Measurements from ENCODE around the gene MBD6. TPM values are rescaled to one million over a fixed set of nuclear protein-coding genes. Genes with fewer than 3 reads are reported as not detected.

The MBD6 gene
- total RNA-seq, 4 donors from 2014 or later = 23.0 to 49.2 (median 40.9) TPM

GRCh38 chr12:57576613-57577160 lies 54.1 kb downstream of the MBD6 start:
- no peaks in the 10 kb centered on the region for H3K4me1 ChIP-seq
- no peaks in the 10 kb centered on the region for H3K36me3 ChIP-seq
- no peak for TF ChIP-seq EP300 (IDR thresholded peaks at IDR 0.05)
- TF ChIP-seq POLR2A (IDR thresholded peaks at IDR 0.05) = no peak
- TF ChIP-seq, protein P1, sequence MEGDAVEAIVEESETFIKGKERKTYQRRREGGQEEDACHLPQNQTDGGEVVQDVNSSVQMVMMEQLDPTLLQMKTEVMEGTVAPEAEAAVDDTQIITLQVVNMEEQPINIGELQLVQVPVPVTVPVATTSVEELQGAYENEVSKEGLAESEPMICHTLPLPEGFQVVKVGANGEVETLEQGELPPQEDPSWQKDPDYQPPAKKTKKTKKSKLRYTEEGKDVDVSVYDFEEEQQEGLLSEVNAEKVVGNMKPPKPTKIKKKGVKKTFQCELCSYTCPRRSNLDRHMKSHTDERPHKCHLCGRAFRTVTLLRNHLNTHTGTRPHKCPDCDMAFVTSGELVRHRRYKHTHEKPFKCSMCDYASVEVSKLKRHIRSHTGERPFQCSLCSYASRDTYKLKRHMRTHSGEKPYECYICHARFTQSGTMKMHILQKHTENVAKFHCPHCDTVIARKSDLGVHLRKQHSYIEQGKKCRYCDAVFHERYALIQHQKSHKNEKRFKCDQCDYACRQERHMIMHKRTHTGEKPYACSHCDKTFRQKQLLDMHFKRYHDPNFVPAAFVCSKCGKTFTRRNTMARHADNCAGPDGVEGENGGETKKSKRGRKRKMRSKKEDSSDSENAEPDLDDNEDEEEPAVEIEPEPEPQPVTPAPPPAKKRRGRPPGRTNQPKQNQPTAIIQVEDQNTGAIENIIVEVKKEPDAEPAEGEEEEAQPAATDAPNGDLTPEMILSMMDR (IDR thresholded peaks at IDR 0.05) = no peak
- H3K27ac ChIP-seq = no peak overlapping the region
- no peaks in the 10 kb centered on the region for H3K9me3 ChIP-seq
- no peaks in the 10 kb centered on the region for H3K27me3 ChIP-seq
- 80 to 83% methylated on average over 9 of the region's 9 CpGs for WGBS, 2 donors
- no peak for DNase-seq (ENCODE audit: low spot score in 2 of 2)
- H3K4me3 ChIP-seq = no peak overlapping the region

DNA sequence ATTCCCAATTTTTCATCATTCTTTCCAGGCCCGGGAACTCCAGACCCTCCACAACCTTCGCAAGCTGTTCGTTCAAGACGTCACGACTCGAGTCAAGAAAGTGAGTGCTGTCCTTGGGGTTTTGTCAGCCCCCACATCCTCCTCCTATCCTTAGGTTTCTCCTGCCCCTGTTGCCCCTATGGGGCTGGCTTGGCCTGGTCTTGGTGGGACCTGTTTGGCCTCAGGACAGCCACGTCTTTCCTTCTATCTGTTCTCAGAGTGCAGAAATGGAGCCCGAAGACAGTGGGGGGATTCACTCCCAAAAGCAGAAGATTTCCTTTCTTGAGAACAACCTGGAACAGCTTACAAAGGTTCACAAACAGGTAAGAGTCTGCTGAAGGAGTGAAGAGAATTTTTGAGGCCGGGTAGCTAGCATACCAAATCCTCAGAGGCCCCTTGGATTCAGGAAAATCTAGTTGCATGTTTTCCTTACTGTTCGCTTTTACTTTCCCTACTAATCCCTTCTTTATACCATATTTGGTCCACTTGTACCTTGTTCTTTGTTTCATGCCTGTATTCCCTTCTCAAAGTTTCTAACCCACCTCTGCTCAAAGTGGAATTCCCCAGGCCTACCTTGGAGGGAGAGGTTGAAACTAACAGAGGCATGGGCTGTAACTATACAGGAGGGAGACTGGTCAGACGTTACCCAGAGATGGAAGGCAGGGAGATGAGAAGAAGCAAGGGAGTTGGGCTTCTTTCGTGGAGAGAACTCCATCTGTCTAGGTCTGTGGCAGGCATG lies 55.5 kb downstream of the MBD6 start:
- WGBS, 2 donors = 80 to 86% methylated on average over 12 of the region's 12 CpGs
- TF ChIP-seq POLR2A (IDR thresholded peaks at IDR 0.05) (no peak), EP300 (IDR thresholded peaks at IDR 0.05) (no peak)
- TF ChIP-seq, protein P1 (IDR thresholded peaks at IDR 0.05) = no peak
- H3K27me3 ChIP-seq = no peaks in the 10 kb centered on the region
- no peaks in the 10 kb centered on the region for H3K9me3 ChIP-seq
- H3K4me1 ChIP-seq = no peaks in the 10 kb centered on the region
- no peak for DNase-seq (ENCODE audit: low spot score in 2 of 2)
- H3K4me3 ChIP-seq = no peak overlapping the region
- no peak overlapping the region for H3K27ac ChIP-seq
- no peaks in the 10 kb centered on the region for H3K36me3 ChIP-seq

DNA sequence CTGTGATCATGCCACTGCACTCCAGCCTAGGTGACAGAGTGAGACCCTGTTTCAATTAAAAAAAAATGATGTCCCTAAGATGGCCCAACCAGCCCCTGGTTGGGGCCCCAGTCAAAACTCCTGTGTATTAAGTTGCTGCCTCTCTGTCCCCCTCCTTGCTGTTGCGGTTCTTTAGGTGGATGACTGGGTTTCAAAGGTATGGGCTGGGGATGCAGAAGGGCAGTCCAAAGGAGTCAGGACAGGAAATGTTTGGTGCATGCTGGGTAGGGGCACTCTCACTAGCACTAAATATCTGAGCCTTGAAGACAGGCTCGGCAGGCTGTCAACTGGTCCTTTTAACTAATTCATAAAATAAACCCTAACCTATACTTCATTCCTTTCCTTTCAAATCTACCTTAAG lies 56.4 kb downstream of the MBD6 start:
- no peak for DNase-seq (ENCODE audit: low spot score in 2 of 2)
- Histone ChIP-seq H3K4me1 (no peaks in the 10 kb centered on the region), H3K4me3 (no peak overlapping the region), H3K27me3 (no peaks in the 10 kb centered on the region), H3K36me3 (no peaks in the 10 kb centered on the region), H3K27ac (no peak overlapping the region), H3K9me3 (no peaks in the 10 kb centered on the region)
- WGBS, 2 donors = 84 to 86% methylated on average over 2 of the region's 2 CpGs
- TF ChIP-seq, protein P1 (IDR thresholded peaks at IDR 0.05) = no peak
- no peak for TF ChIP-seq POLR2A (IDR thresholded peaks at IDR 0.05)
- no peak for TF ChIP-seq EP300 (IDR thresholded peaks at IDR 0.05)

Small RNA genes within 50 kb of the gene (small RNA-seq; reads per million reads assigned to genes)
- gene MIR616 = not detected

Other genes starting within 250 kb of the MBD6 start
- gene R3HDM2, start 91.8 kb upstream of the MBD6 start, total RNA-seq = 10 to 100 TPM; 31.0 to 51.9 (median 41.6) TPM
- not detected for gene INHBC, start 88.0 kb upstream of the MBD6 start, total RNA-seq
- gene INHBE, start 67.5 kb upstream of the MBD6 start, total RNA-seq = not detected
- gene GLI1, start 63.0 kb upstream of the MBD6 start, total RNA-seq = 10 to 100 TPM; 16.2 to 61.0 (median 38.7) TPM
- gene ARHGAP9, start 43.0 kb upstream of the MBD6 start, total RNA-seq = 10 to 100 TPM in 2 of 4 donors, 1 to 10 TPM in 2; 5.2 to 40.5 (median 11.6) TPM
- gene MARS1, start 34.8 kb upstream of the MBD6 start, total RNA-seq = 100 to 1,000 TPM in 1 of 4 donors, 10 to 100 TPM in 3; 53.5 to 101 (median 74.2) TPM
- 10 to 100 TPM; 35.2 to 49.2 (median 42.1) TPM for gene DDIT3, start 2.3 kb upstream of the MBD6 start, total RNA-seq
- 100 to 1,000 TPM in 3 of 4 donors, 10 to 100 TPM in 1; 92.9 to 138 (median 130) TPM for gene DCTN2, start 24.4 kb downstream of the MBD6 start, total RNA-seq
- gene KIF5A, start 27.2 kb downstream of the MBD6 start, total RNA-seq = 1 to 10 TPM; 1.9 to 4.8 (median 2.9) TPM
- 10 to 100 TPM; 29.5 to 67.7 (median 35.9) TPM for gene PIP4K2C, start 68.4 kb downstream of the MBD6 start, total RNA-seq
- 10 to 100 TPM; 19.0 to 33.1 (median 28.1) TPM for gene DTX3, start 82.0 kb downstream of the MBD6 start, total RNA-seq
- 10 to 100 TPM; 31.2 to 91.2 (median 48.8) TPM for gene ARHGEF25, start 88.6 kb downstream of the MBD6 start, total RNA-seq
- gene B4GALNT1, start 110.4 kb downstream of the MBD6 start, total RNA-seq = 10 to 100 TPM; 14.5 to 43.8 (median 16.8) TPM
- gene OS9, start 171.3 kb downstream of the MBD6 start, total RNA-seq = 100 to 1,000 TPM; 185 to 288 (median 224) TPM
- 1 to 10 TPM; 1.1 to 5.7 (median 2.5) TPM for gene AGAP2, start 215.9 kb downstream of the MBD6 start, total RNA-seq
- 100 to 1,000 TPM in 1 of 4 donors, 10 to 100 TPM in 3; 47.1 to 115 (median 80.1) TPM for gene TSPAN31, start 222.2 kb downstream of the MBD6 start, total RNA-seq
- 100 to 1,000 TPM in 2 of 4 donors, 10 to 100 TPM in 2; 79.1 to 156 (median 99.0) TPM for gene CDK4, start 229.5 kb downstream of the MBD6 start, total RNA-seq
- 10 to 100 TPM in 2 of 4 donors, 1 to 10 TPM in 2; 4.2 to 19.8 (median 10.4) TPM for gene MARCHF9, start 232.3 kb downstream of the MBD6 start, total RNA-seq
- 1 to 10 TPM in 1 of 4 donors, not detected in 3; 3.0 TPM for gene CYP27B1, start 244.3 kb downstream of the MBD6 start, total RNA-seq
- gene METTL1, start 249.3 kb downstream of the MBD6 start, total RNA-seq = 10 to 100 TPM in 2 of 4 donors, 1 to 10 TPM in 2; 6.5 to 17.7 (median 10.1) TPM
- 10 to 100 TPM in 2 of 4 donors, 1 to 10 TPM in 2; 8.0 to 16.3 (median 9.6) TPM for gene EEF1AKMT3, start 249.8 kb downstream of the MBD6 start, total RNA-seq